ENCODE data around the gene LGR6.

DNA sequence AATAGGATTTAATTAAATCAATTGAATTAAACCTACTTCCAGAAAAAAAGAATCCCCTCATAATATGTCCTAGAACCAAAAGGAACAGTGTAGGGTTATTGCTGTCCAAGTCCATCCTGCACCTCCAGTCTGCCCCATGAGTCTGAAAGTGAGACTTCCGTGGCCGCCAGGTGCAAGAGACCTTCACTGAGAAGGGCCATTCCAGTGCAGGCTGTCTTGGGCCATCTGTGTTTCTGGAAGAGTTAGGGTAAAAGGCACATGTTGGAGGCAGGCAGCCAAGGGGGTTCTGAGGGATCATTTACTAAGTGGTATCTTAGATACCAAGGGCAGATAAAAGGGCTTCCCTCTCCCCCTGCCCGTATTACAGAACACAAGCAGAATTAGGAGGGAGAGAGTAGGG is 117.1 kb downstream of the LGR6 start:
- TF ChIP-seq SIN3A (IDR thresholded peaks at IDR 0.05; ENCODE audit: borderline replicate concordance, insufficient read depth, low read length) = no peak
- TF ChIP-seq POLR2AphosphoS5 (IDR thresholded peaks at IDR 0.05; ENCODE audit: low read depth, low read length) = no peak
- TF ChIP-seq TAF1 (IDR thresholded peaks at IDR 0.05; ENCODE audit: borderline replicate concordance, insufficient read depth, low read length) = no peak
- TF ChIP-seq, protein P1, sequence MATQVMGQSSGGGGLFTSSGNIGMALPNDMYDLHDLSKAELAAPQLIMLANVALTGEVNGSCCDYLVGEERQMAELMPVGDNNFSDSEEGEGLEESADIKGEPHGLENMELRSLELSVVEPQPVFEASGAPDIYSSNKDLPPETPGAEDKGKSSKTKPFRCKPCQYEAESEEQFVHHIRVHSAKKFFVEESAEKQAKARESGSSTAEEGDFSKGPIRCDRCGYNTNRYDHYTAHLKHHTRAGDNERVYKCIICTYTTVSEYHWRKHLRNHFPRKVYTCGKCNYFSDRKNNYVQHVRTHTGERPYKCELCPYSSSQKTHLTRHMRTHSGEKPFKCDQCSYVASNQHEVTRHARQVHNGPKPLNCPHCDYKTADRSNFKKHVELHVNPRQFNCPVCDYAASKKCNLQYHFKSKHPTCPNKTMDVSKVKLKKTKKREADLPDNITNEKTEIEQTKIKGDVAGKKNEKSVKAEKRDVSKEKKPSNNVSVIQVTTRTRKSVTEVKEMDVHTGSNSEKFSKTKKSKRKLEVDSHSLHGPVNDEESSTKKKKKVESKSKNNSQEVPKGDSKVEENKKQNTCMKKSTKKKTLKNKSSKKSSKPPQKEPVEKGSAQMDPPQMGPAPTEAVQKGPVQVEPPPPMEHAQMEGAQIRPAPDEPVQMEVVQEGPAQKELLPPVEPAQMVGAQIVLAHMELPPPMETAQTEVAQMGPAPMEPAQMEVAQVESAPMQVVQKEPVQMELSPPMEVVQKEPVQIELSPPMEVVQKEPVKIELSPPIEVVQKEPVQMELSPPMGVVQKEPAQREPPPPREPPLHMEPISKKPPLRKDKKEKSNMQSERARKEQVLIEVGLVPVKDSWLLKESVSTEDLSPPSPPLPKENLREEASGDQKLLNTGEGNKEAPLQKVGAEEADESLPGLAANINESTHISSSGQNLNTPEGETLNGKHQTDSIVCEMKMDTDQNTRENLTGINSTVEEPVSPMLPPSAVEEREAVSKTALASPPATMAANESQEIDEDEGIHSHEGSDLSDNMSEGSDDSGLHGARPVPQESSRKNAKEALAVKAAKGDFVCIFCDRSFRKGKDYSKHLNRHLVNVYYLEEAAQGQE (IDR thresholded peaks at IDR 0.05; ENCODE audit: insufficient read depth in 1 of 2, low read depth in 2 of 2, low read length in 2 of 2) = no peak
- no peak for TF ChIP-seq FOXP2 (optimal IDR thresholded peaks at IDR 0.05; ENCODE audit: borderline replicate concordance, extremely low read depth, extremely low read length, insufficient read depth)

All from PFSK-1 (cell line).